Keratinocyte (primary cell): Measurements from ENCODE around the gene CUEDC2. TPM values are rescaled to one million over a fixed set of nuclear protein-coding genes. Genes with fewer than 3 reads are reported as not detected.
A peak's percentile ranks its signal among the peaks of the same experiment; 100 is the strongest.

Experiments
- DNase-seq: peaks from one replicate; pipeline ENCODE4 v3.0.0-alpha.2; 2011; ENCODE audit warnings: low read depth, missing footprints, low spot score
- FAIRE-seq: peaks from 2 replicates; lab custom pipeline; 2011; peaks lifted over from hg19 to GRCh38; lab: Jason Lieb, UNC
- H2AFZ ChIP-seq: 2 replicates; pipeline ENCODE4 v1.6.0; 2012; ENCODE audit warnings: low read length, control low read depth, inconsistent platforms; ENCODE audit not compliant: control insufficient read depth
- H3K27ac ChIP-seq: 2 replicates; pipeline ENCODE4 v1.5.1; 2011; ENCODE audit warnings: low read length; ENCODE audit not compliant: control insufficient read depth, insufficient read depth
- H3K27me3 ChIP-seq: 3 replicates; pipeline ENCODE4 v1.6.0; 2011; ENCODE audit warnings: low read length; ENCODE audit not compliant: control insufficient read depth, insufficient read depth; ENCODE audit errors: extremely low read depth
- H3K36me3 ChIP-seq, 2 experiments: 2 replicates in 1 of 2; 3 replicates in 1 of 2; pipeline ENCODE4 v1.5.1; 2011; ENCODE audit warnings: low read length in 2 of 2, mild to moderate bottlenecking in 1 of 2; ENCODE audit not compliant: control insufficient read depth in 2 of 2, insufficient read depth in 2 of 2; ENCODE audit errors: extremely low read depth in 1 of 2
- H3K4me1 ChIP-seq: 3 replicates; pipeline ENCODE4 v1.5.1; 2011; ENCODE audit warnings: low read length; ENCODE audit not compliant: control insufficient read depth, insufficient read depth; ENCODE audit errors: extremely low read depth
- H3K4me2 ChIP-seq: 3 replicates; pipeline ENCODE4 v1.6.0; 2011; ENCODE audit warnings: low read depth, low read length; ENCODE audit not compliant: control insufficient read depth, insufficient read depth; ENCODE audit errors: extremely low read depth
- H3K4me3 ChIP-seq, 3 experiments: fragments of 200-600 bp in 1 of 3; sonication (generic) in 1 of 3; 2 replicates in 2 of 3; 3 replicates in 1 of 3; pipeline ENCODE4 v1.5.1; 2011 to 2016; ENCODE audit warnings: low read length in 3 of 3, mild to moderate bottlenecking in 3 of 3, control low read depth in 2 of 3, inconsistent platforms in 1 of 3, low read depth in 1 of 3, mixed read lengths in 1 of 3, mixed run types in 1 of 3, moderate library complexity in 1 of 3; ENCODE audit not compliant: control insufficient read depth in 2 of 3, insufficient read depth in 2 of 3; ENCODE audit errors: extremely low read depth in 1 of 3
- H3K79me2 ChIP-seq: 2 replicates; pipeline ENCODE4 v1.6.0; 2012; ENCODE audit warnings: low read length; ENCODE audit not compliant: control insufficient read depth, insufficient read depth
- H3K9ac ChIP-seq: 3 replicates; pipeline ENCODE4 v1.6.0; 2011; ENCODE audit warnings: low read length; ENCODE audit not compliant: control insufficient read depth, insufficient read depth; ENCODE audit errors: extremely low read depth
- H3K9me1 ChIP-seq: 3 replicates; pipeline ENCODE4 v1.6.0; 2011; ENCODE audit warnings: low read length; ENCODE audit not compliant: control insufficient read depth, insufficient read depth; ENCODE audit errors: extremely low read depth
- H3K9me3 ChIP-seq: 2 replicates; pipeline ENCODE4 v1.5.1; 2012; ENCODE audit warnings: low read depth, low read length; ENCODE audit not compliant: control insufficient read depth
- H4K20me1 ChIP-seq: 3 replicates; pipeline ENCODE4 v1.6.0; 2011; ENCODE audit warnings: low read length; ENCODE audit not compliant: control insufficient read depth, insufficient read depth; ENCODE audit errors: extremely low read depth
- CTCF ChIP-seq, 3 experiments: IDR thresholded peaks in 1 of 3; conservative IDR thresholded peaks in 1 of 3; optimal IDR thresholded peaks in 1 of 3; 2 replicates in 2 of 3; 3 replicates in 1 of 3; pipeline versions ENCODE3 to v1.5.1; 2011; ENCODE audit warnings: low read length in 3 of 3, mild to moderate bottlenecking in 3 of 3, moderate library complexity in 2 of 3, control low read depth in 1 of 3, inconsistent platforms in 1 of 3; ENCODE audit not compliant: insufficient read depth in 2 of 3; ENCODE audit errors: extremely low read depth in 1 of 3
- EZH2 ChIP-seq: IDR thresholded peaks from one replicate; pipeline ENCODE4 v1.6.1; 2012; ENCODE audit warnings: inconsistent platforms, mild to moderate bottlenecking, low read length, moderate library complexity
- dilution Hi-C: fragments of 300-500 bp; cut with MboI; formaldehyde crosslinking; loops from one replicate; pipeline ENCODE4 v1.7.0; 2020; ENCODE audit warnings: low sequenced_read_pairs; ENCODE audit not compliant: extremely low pct_ligation_motif_present
- polyA plus RNA-seq, 5 experiments: library from polyadenylated mRNA; depleted of rRNA in 3 of 5; stranded (reverse) in 3 of 5; stranded (forward) in 1 of 5; unstranded in 1 of 5; fragments of >200 nt; gene quantifications; 1 replicate in 1 of 5; 2 replicates in 3 of 5; 3 replicates in 1 of 5; pipeline versions ENCODE4 v1.2.1 to v1.2.3, GENCODE V29; 2011 to 2012; ENCODE audit warnings: missing spikeins in 2 of 5, low read depth in 1 of 5, low replicate concordance in 1 of 5

CUEDC2 gene
- polyA plus RNA-seq, 1 donor (not counting 4 experiments of a cell fraction or from before 2014, with no cell fraction given) = 46.6 TPM

- peak overlapping the region in 2 of 3 experiments; percentile 11 to 39 for H3K4me3 ChIP-seq
- H3K36me3 ChIP-seq = no peaks in the 10 kb centered on the region
- no peaks in the 10 kb centered on the region for H4K20me1 ChIP-seq
- no peaks in the 10 kb centered on the region for H3K27me3 ChIP-seq
- no peaks in the 10 kb centered on the region for H3K79me2 ChIP-seq
- peak overlapping the region; percentile 82 for H3K4me2 ChIP-seq
- TF ChIP-seq CTCF (optimal IDR thresholded peaks at IDR 0.05 in 1 of 3, IDR thresholded peaks at IDR 0.05 in 1 of 3, conservative IDR thresholded peaks at IDR 0.05 in 1 of 3; ENCODE audit: extremely low read depth in 1 of 3, insufficient read depth in 2 of 3, low read length in 3 of 3) = no peak
- TF ChIP-seq EZH2 = no peak
- H3K9me3 ChIP-seq = no peaks in the 10 kb centered on the region
- peak overlapping the region; percentile 22 for H3K9ac ChIP-seq
- dilution Hi-C loops = no loop called here
- no peak for FAIRE-seq
- H3K27ac ChIP-seq = no peak overlapping the region
- H3K4me1 ChIP-seq = peaks cover 23% of the 10 kb centered on the region
- DNase-seq = no peak
- H3K9me1 ChIP-seq = peaks cover 3% of the 10 kb centered on the region
- no peak overlapping the region for H2AFZ ChIP-seq
Measured at GRCh38 chr10:102462512-102463054, 30.2 kb upstream of the CUEDC2 start.

GRCh38 chr10:102461187-102462054 is 29.0 kb upstream of the CUEDC2 start:
- peaks cover 23% of the 10 kb centered on the region for H3K4me1 ChIP-seq
- H3K36me3 ChIP-seq = peaks cover 0 to 3% of the 10 kb centered on the region in 2 experiments
- H4K20me1 ChIP-seq = no peaks in the 10 kb centered on the region
- H3K9me1 ChIP-seq = peaks cover 3% of the 10 kb centered on the region
- peak overlapping the region; percentile 44 to 68 (median 67) for H3K4me3 ChIP-seq
- H2AFZ ChIP-seq = peak overlapping the region; percentile 98
- no peak overlapping the region for H3K27ac ChIP-seq
- no peaks in the 10 kb centered on the region for H3K27me3 ChIP-seq
- FAIRE-seq (no peak), DNase-seq (peak; percentile 44)
- TF ChIP-seq CTCF (optimal IDR thresholded peaks at IDR 0.05 in 1 of 3, IDR thresholded peaks at IDR 0.05 in 1 of 3, conservative IDR thresholded peaks at IDR 0.05 in 1 of 3; ENCODE audit: extremely low read depth in 1 of 3, insufficient read depth in 2 of 3, low read length in 3 of 3) (no peak), EZH2 (no peak)
- no peaks in the 10 kb centered on the region for H3K9me3 ChIP-seq
- dilution Hi-C loops = no loop called here
- H3K4me2 ChIP-seq = peak overlapping the region; percentile 88
- H3K79me2 ChIP-seq = no peaks in the 10 kb centered on the region
- H3K9ac ChIP-seq = peak overlapping the region; percentile 52
